HG02610 (cell line): ENCODE data around the gene ACER3.
"Not testable (repeated sequence)": the region's sequence is repeated elsewhere in the genome, so short reads cannot be mapped to it uniquely, and the experiment has no call there.

Experiments
- ATAC-seq: cut with Tn5 transposase; IDR thresholded peaks from one replicate; pipeline ENCODE4 v1.9.1; 2021; ENCODE audit warnings: mild to moderate bottlenecking, moderate library complexity; ENCODE audit not compliant: unreplicated experiment

The ACER3 gene

GRCh38 chr11:76860539-76861475 lies at the start of gene ACER3:
Gene ACER3, plus strand, starts transcription at chr11:76860918. Its CDS starts 59 bp downstream, at chr11:76860977.
- peak; percentile 97 for ATAC-seq

- no peak for ATAC-seq
These were observed 49.5 kb upstream of the ACER3 start for GRCh38 chr11:76811259-76811658.

- no peak for ATAC-seq
These were observed 46.3 kb upstream of the ACER3 start for GRCh38 chr11:76814414-76814813.

- not testable (repeated sequence) for ATAC-seq
These were observed 45.0 kb upstream of the ACER3 start for GRCh38 chr11:76815678-76816077.

GRCh38 chr11:76820184-76820566 lies 40.5 kb upstream of the ACER3 start:
- no peak for ATAC-seq

GRCh38 chr11:76821396-76821795 lies 39.3 kb upstream of the ACER3 start:
- not testable (repeated sequence) for ATAC-seq

GRCh38 chr11:76822406-76822805 lies 38.3 kb upstream of the ACER3 start:
- no peak for ATAC-seq

GRCh38 chr11:76823481-76824028 lies 37.2 kb upstream of the ACER3 start:
- ATAC-seq: no peak

GRCh38 chr11:76824083-76824939 lies 36.4 kb upstream of the ACER3 start:
- no peak for ATAC-seq

- no peak for ATAC-seq
These were observed 35.6 kb upstream of the ACER3 start for GRCh38 chr11:76824980-76825725.

- no peak for ATAC-seq
These were observed 34.9 kb upstream of the ACER3 start for GRCh38 chr11:76825726-76826396.

GRCh38 chr11:76826508-76826907 lies 34.2 kb upstream of the ACER3 start:
- not testable (repeated sequence) for ATAC-seq

GRCh38 chr11:76827005-76827404 lies 33.7 kb upstream of the ACER3 start:
- ATAC-seq: not testable (repeated sequence)

- no peak for ATAC-seq
These were observed 29.9 kb upstream of the ACER3 start for GRCh38 chr11:76830639-76831327.

GRCh38 chr11:76831686-76832310 lies 28.9 kb upstream of the ACER3 start:
- ATAC-seq: no peak

GRCh38 chr11:76832361-76832760 lies 28.4 kb upstream of the ACER3 start:
- ATAC-seq: no peak

GRCh38 chr11:76834151-76834550 lies 26.6 kb upstream of the ACER3 start:
- no peak for ATAC-seq

GRCh38 chr11:76835036-76835435 lies 25.7 kb upstream of the ACER3 start:
- ATAC-seq: no peak
